Stimulated activated CD4-positive, alpha-beta T cell treated with anti-CD3 and anti-CD28 coated beads, Interleukin-1b, Interleukin-23, amount 100 ng/mL, for 24 hours (primary cell): ENCODE data around the gene GABRG3.

Experiments
- DNase-seq, 4 experiments: peaks; one replicate each; pipeline ENCODE4 v3.0.0-alpha.2; 2020; ENCODE audit warnings: low read depth in 4 of 4, low spot score in 1 of 4

Gene GABRG3

GRCh38 chr15:27457766-27458165, 486.8 kb downstream of the GABRG3 start:
- DNase-seq = no peak

GRCh38 chr15:27458345-27459084, 487.5 kb downstream of the GABRG3 start:
- DNase-seq = no peak

- DNase-seq = no peak
These were observed 488.9 kb downstream of the GABRG3 start for GRCh38 chr15:27459836-27460235.

- no peak for DNase-seq
These were observed 490.2 kb downstream of the GABRG3 start for GRCh38 chr15:27461181-27461580.

GRCh38 chr15:27463525-27464088, 492.6 kb downstream of the GABRG3 start:
- DNase-seq = no peak

- DNase-seq = no peak
These were observed 494.1 kb downstream of the GABRG3 start for GRCh38 chr15:27464941-27465612.

- no peak for DNase-seq
These were observed 495.8 kb downstream of the GABRG3 start for GRCh38 chr15:27466758-27467157.

GRCh38 chr15:27468151-27468591, 497.2 kb downstream of the GABRG3 start:
- no peak for DNase-seq

- no peak for DNase-seq
These were observed 502.9 kb downstream of the GABRG3 start for GRCh38 chr15:27473845-27474244.

- DNase-seq = no peak
These were observed 504.4 kb downstream of the GABRG3 start for GRCh38 chr15:27475395-27475794.

- DNase-seq = no peak
These were observed 508.5 kb downstream of the GABRG3 start for GRCh38 chr15:27479296-27480140.

GRCh38 chr15:27480141-27480530, 509.2 kb downstream of the GABRG3 start:
- DNase-seq = no peak

- no peak for DNase-seq
These were observed 509.7 kb downstream of the GABRG3 start for GRCh38 chr15:27480642-27481041.

GRCh38 chr15:27481768-27482167, 510.8 kb downstream of the GABRG3 start:
- DNase-seq = no peak

GRCh38 chr15:27482287-27482686, 511.3 kb downstream of the GABRG3 start:
- DNase-seq = no peak

GRCh38 chr15:27483124-27483523, 512.1 kb downstream of the GABRG3 start:
- DNase-seq = no peak

- DNase-seq = no peak
These were observed 514.3 kb downstream of the GABRG3 start for GRCh38 chr15:27485265-27485664.

- DNase-seq = no peak
These were observed 515.1 kb downstream of the GABRG3 start for GRCh38 chr15:27486051-27486450.

- DNase-seq = no peak
These were observed 516.0 kb downstream of the GABRG3 start for GRCh38 chr15:27486683-27487647.

GRCh38 chr15:27487846-27488245, 516.9 kb downstream of the GABRG3 start:
- DNase-seq = no peak
